ENCODE measurements around the gene RPL34. TPM values are rescaled to one million over a fixed set of nuclear protein-coding genes. Genes with fewer than 3 reads are reported as not detected.
A peak's percentile ranks its signal among the peaks of the same experiment; 100 is the strongest.

Gene RPL34
- total and polyA plus RNA-seq, 2 of the 4 experiments (the other 2 are of a cell fraction): 1,435 to 2,037 TPM

GRCh38 chr4:108649863-108650211 lies 29.5 kb downstream of the RPL34 start:
- Histone ChIP-seq H3K4me1 (ENCODE audit: control insufficient read depth, insufficient read depth, low read length) (no peaks in the 10 kb centered on the region), H2AFZ (replicated peaks; ENCODE audit: low read length, poor library complexity) (no peak overlapping the region), H2BK120ac (ENCODE audit: low read depth, low read length) (no peak overlapping the region), H3K9me3 (ENCODE audit: control insufficient read depth, insufficient read depth, low read length) (no peaks in the 10 kb centered on the region), H3K79me1 (ENCODE audit: low read depth in 1 of 2, low read length in 2 of 2) (peaks cover 0 to 23% of the 10 kb centered on the region in 2 experiments; a peak in 2 of 4 replicates), H4K8ac (ENCODE audit: low read depth in 2 of 2, low read length in 2 of 2) (peak overlapping the region in 1 of 2 experiments; percentile 26; a peak in 1 of 4 replicates), H2BK15ac (ENCODE audit: low read depth, low read length) (no peak overlapping the region), H3K27ac (ENCODE audit: insufficient read depth, low read length) (no peak overlapping the region), H3K23ac (ENCODE audit: low read depth, low read length) (no peak overlapping the region), H3K4ac (ENCODE audit: low read depth, low read length) (no peak overlapping the region), H4K91ac (ENCODE audit: insufficient read depth, low read depth, low read length) (no peak overlapping the region), H2AK5ac (ENCODE audit: low read depth, low read length) (no peak overlapping the region), H4K20me1 (ENCODE audit: insufficient read depth, low read length) (peaks cover 8% of the 10 kb centered on the region; the same call in 1 of the 2 replicates), H4K5ac (ENCODE audit: low read depth, low read length) (no peak overlapping the region), H3K14ac (replicated peaks; ENCODE audit: low read depth, low read length) (no peak overlapping the region), H2AK9ac (replicated peaks; ENCODE audit: low read depth, low read length, poor library complexity) (no peak overlapping the region), H3K9ac (ENCODE audit: low read depth, low read length) (no peak overlapping the region), H3K4me2 (ENCODE audit: low read depth, low read length) (peak overlapping the region; percentile 76), H3K56ac (ENCODE audit: extremely low read depth, insufficient read depth, low read length) (no peak overlapping the region), H2BK20ac (ENCODE audit: low read depth, low read length) (no peak overlapping the region), H3K4me3 (ENCODE audit: insufficient read depth, low read depth, low read length) (peak overlapping the region; percentile 15; the same call in 1 of the 2 replicates), H3K18ac (ENCODE audit: low read depth, low read length) (no peak overlapping the region), H2BK5ac (ENCODE audit: low read depth, low read length, poor library complexity, severe bottlenecking) (no peak overlapping the region), H3K9me1 (ENCODE audit: insufficient read depth, low read length) (no peaks in the 10 kb centered on the region), H3K36me3 (ENCODE audit: control insufficient read depth, insufficient read depth, low read length) (no peaks in the 10 kb centered on the region), H3K27me3 (ENCODE audit: control insufficient read depth, insufficient read depth, low read length) (no peaks in the 10 kb centered on the region)
- dilution Hi-C loops (cut with HindIII; ENCODE audit: low sequenced_read_pairs, unreplicated experiment): no loop called here
- intact Hi-C loops (cut with micrococcal nuclease): no loop called here
- POLR2A ChIA-PET (ENCODE audit: unreplicated experiment): interaction anchor here (0.6 kb wide), 2 partner anchors 37 to 659 kb away, joined by 3 to 4 read pairs; no protein-coding TSS in a partner anchor
- in situ Hi-C loops (cut with MboI; ENCODE audit: low sequenced_read_pairs): no loop called here
- CTCF ChIA-PET: no interaction called here
- WGBS, 2 experiments (ENCODE audit: extremely low coverage in 2 of 2, insufficient read length in 1 of 2): no CpG with 5 or more reads among the region's 6 CpGs
- no peak for TF ChIP-seq BHLHE40 (IDR thresholded peaks at IDR 0.05; ENCODE audit: low read depth, low read length)
- TF ChIP-seq MAZ (IDR thresholded peaks at IDR 0.05; ENCODE audit: borderline replicate concordance, low read depth, low read length): no peak
- TF ChIP-seq FOS (IDR thresholded peaks at IDR 0.05; ENCODE audit: low read depth, low read length): no peak
- no peak for TF ChIP-seq ELK1 (IDR thresholded peaks at IDR 0.05; ENCODE audit: borderline replicate concordance, low read depth, low read length)
- no peak for TF ChIP-seq RAD21 (IDR thresholded peaks at IDR 0.05; ENCODE audit: low read length)
- TF ChIP-seq MXI1 (IDR thresholded peaks at IDR 0.05; ENCODE audit: borderline replicate concordance, low read depth, low read length): no peak
- no TSS peak for BruUV-seq (replicated peaks)
- no peak for DNase-seq
- ATAC-seq (ENCODE audit: low read depth): peak; percentile 12

All from IMR-90 (cell line).